DND-41 (cell line): ENCODE measurements around the gene MMP19.

Experiments
- CTCF ChIP-seq: IDR thresholded peaks from 2 replicates; pipeline ENCODE4 v1.5.1; 2012; ENCODE audit warnings: borderline replicate concordance, low read length, moderate library complexity, mild to moderate bottlenecking; ENCODE audit not compliant: poor library complexity, severe bottlenecking; ENCODE audit errors: extremely low read depth
- EZH2 ChIP-seq: IDR thresholded peaks from 3 replicates; pipeline ENCODE4 v1.6.1; 2012; ENCODE audit warnings: borderline replicate concordance, low read depth, mild to moderate bottlenecking, moderate library complexity, low read length, inconsistent platforms; ENCODE audit not compliant: severe bottlenecking

- TF ChIP-seq CTCF = no peak
- no peak for TF ChIP-seq EZH2
These were observed 22.6 kb upstream of the MMP19 start for GRCh38 chr12:55865327-55865726.
